ENCODE measurements around the gene UBN2. TPM values are rescaled to one million over a fixed set of nuclear protein-coding genes. Genes with fewer than 3 reads are reported as not detected.

The UBN2 gene
- total and polyA plus RNA-seq, 2 of the 13 experiments (the other 11 are each of a cell fraction or from before 2014, with no cell fraction given) = 5.6 to 5.7 TPM

- BruUV-seq (replicated peaks) = no TSS peak
Observed at GRCh38 chr7:139183251-139183650, 47.8 kb upstream of the UBN2 start.

More at GRCh38 chr7:139183251-139183650, 47.8 kb upstream of the UBN2 start:
- intact Hi-C loops (cut with micrococcal nuclease; ENCODE audit: unreplicated experiment) (no loop called here), in situ Hi-C loops (cut with HindIII; ENCODE audit: extremely low pct_ligation_motif_present, low pct_unique_long_range_greater_than_20kb) (no loop called here)
- no peak for DNase-seq (ENCODE audit: low spot score)
- ATAC-seq = no peak
- Histone ChIP-seq H3K9ac (ENCODE audit: insufficient read depth, low read depth, low read length) (no peak overlapping the region), H3K4me1 (ENCODE audit: insufficient read depth, low read length) (no peaks in the 10 kb centered on the region), H3K4me2 (ENCODE audit: low read depth, low read length) (no peak overlapping the region), H3K4me3 (replicated peaks in 1 of 3; ENCODE audit: insufficient read depth in 1 of 3, low read depth in 2 of 3, low read length in 3 of 3) (no peak overlapping the region), H3K79me2 (ENCODE audit: insufficient read depth, low read length) (no peaks in the 10 kb centered on the region), H3K9me3 (ENCODE audit: low read length) (no peaks in the 10 kb centered on the region), H4K20me1 (ENCODE audit: insufficient read depth, low read length) (no peaks in the 10 kb centered on the region), H3K27me3 (ENCODE audit: control insufficient read depth in 1 of 2, insufficient read depth in 2 of 2, low read length in 2 of 2) (no peaks in the 10 kb centered on the region), H3K36me3 (replicated peaks in 1 of 2; ENCODE audit: control insufficient read depth in 1 of 2, insufficient read depth in 2 of 2, low read length in 2 of 2) (no peaks in the 10 kb centered on the region), H3K27ac (ENCODE audit: extremely low read length, insufficient read depth, low read length) (no peak overlapping the region), H2AFZ (ENCODE audit: low read length) (no peak overlapping the region)
- ChIA-PET POLR2A (no interaction called here), CTCF (ENCODE audit: low intra/inter-chr PET ratio, low total read pairs) (no interaction called here)
- TF ChIP-seq ZFP62 (CRISPR knock-in tag; IDR thresholded peaks at IDR 0.05) = no peak
- TF ChIP-seq ZNF629 (CRISPR knock-in tag; conservative IDR thresholded peaks at IDR 0.05) = no peak
- no peak for TF ChIP-seq ZBTB42 (CRISPR knock-in tag; IDR thresholded peaks at IDR 0.05)
- TF ChIP-seq TP53 (CRISPR knock-in tag; conservative IDR thresholded peaks at IDR 0.05) = no peak
- TF ChIP-seq GLMP (CRISPR knock-in tag; IDR thresholded peaks at IDR 0.05; ENCODE audit: borderline replicate concordance) = no peak
- TF ChIP-seq TBX3 (IDR thresholded peaks at IDR 0.05; ENCODE audit: borderline replicate concordance) = no peak
- TF ChIP-seq SKI (IDR thresholded peaks at IDR 0.05; ENCODE audit: partially characterized antibody) = no peak
- TF ChIP-seq ZNF563 (CRISPR knock-in tag; IDR thresholded peaks at IDR 0.05) = no peak
- no peak for TF ChIP-seq HCFC1 (IDR thresholded peaks at IDR 0.05; ENCODE audit: low read depth, low read length)
- no peak for TF ChIP-seq PTBP1 (IDR thresholded peaks at IDR 0.05; ENCODE audit: low read depth, low read length, poor library complexity, severe bottlenecking)
- TF ChIP-seq ZFP90 (CRISPR knock-in tag; IDR thresholded peaks at IDR 0.05; ENCODE audit: borderline replicate concordance) = no peak
- TF ChIP-seq, protein P1, sequence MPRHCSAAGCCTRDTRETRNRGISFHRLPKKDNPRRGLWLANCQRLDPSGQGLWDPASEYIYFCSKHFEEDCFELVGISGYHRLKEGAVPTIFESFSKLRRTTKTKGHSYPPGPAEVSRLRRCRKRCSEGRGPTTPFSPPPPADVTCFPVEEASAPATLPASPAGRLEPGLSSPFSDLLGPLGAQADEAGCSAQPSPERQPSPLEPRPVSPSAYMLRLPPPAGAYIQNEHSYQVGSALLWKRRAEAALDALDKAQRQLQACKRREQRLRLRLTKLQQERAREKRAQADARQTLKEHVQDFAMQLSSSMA (CRISPR knock-in tag; IDR thresholded peaks at IDR 0.05) = no peak
- TF ChIP-seq, protein P2, sequence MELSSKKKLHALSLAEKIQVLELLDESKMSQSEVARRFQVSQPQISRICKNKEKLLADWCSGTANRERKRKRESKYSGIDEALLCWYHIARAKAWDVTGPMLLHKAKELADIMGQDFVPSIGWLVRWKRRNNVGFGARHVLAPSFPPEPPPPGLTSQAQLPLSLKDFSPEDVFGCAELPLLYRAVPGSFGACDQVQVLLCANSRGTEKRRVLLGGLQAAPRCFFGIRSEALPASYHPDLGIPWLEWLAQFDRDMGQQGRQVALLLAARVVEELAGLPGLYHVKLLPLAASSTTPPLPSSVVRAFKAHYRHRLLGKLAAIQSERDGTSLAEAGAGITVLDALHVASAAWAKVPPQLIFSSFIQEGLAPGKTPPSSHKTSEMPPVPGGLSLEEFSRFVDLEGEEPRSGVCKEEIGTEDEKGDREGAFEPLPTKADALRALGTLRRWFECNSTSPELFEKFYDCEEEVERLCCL (CRISPR knock-in tag; IDR thresholded peaks at IDR 0.05; ENCODE audit: borderline replicate concordance) = no peak
- no peak for TF ChIP-seq ZNF879 (CRISPR knock-in tag; IDR thresholded peaks at IDR 0.05)
- no peak for TF ChIP-seq NCOR1 (IDR thresholded peaks at IDR 0.05; ENCODE audit: borderline replicate concordance, low read length)
- TF ChIP-seq, protein P3, sequence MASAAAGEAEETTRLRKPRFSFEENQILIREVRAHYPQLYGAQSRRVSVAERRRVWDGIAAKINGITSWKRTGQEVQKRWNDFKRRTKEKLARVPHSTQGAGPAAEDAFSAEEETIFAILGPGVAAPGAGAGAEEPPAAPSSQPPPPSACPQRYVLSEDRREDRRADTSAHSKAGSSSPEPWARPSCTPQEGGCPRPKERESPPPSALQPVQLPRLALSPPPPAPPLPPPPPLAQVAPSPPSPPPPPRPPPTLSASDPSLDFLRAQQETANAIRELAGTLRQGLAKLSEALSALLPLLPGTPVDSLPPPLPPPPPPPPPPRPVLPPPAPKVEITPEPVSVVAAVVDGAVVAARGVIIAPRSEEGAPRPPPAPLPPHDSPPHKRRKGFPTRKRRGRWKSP (CRISPR knock-in tag; IDR thresholded peaks at IDR 0.05) = no peak
- FAIRE-seq = no peak
- 85% methylated on average over 2 of the region's 2 CpGs for WGBS (ENCODE audit: low lambda C conversion rate)
